Measurements from ENCODE around the gene EPB41L4B.
"Not testable (repeated sequence)": the region's sequence is repeated elsewhere in the genome, so short reads cannot be mapped to it uniquely, and the experiment has no call there.

EPB41L4B gene

DNA sequence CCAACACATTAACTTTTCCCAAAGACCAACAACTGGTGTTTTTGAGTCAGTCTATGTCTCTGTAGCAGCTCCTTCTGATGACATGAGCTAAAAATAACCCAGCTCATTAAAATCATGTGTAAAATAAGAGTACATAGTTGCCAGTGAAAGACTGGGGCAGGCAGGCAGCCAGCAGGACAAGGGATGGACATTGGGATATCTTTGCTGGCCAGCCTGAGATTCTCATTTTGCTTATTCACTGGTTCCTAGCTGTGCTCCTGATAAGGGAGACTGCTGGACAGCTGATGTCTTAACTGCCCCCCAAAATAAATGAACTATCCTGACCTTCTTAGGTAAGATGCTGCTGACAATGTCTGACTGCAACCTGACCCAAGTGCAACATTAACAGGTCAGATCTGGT lies 33.9 kb downstream of the EPB41L4B start:
- no peak overlapping the region for H2AFZ ChIP-seq (ENCODE audit: low read depth, low read length)
- no peaks in the 10 kb centered on the region for H3K36me3 ChIP-seq (replicated peaks; ENCODE audit: low read depth, low read length)
- no peak overlapping the region for H3K27ac ChIP-seq (ENCODE audit: low read length)
- H3K27me3 ChIP-seq (ENCODE audit: low read depth, low read length), result no peaks in the 10 kb centered on the region
- peaks cover 25% of the 10 kb centered on the region; the same call in 1 of the 2 replicates for H4K20me1 ChIP-seq (ENCODE audit: insufficient read depth, low read length)
- no peak overlapping the region for H3K9ac ChIP-seq (ENCODE audit: low read length)
- no peak overlapping the region for H3K4me2 ChIP-seq (ENCODE audit: low read length)
- peaks cover 42% of the 10 kb centered on the region for H3K79me2 ChIP-seq (ENCODE audit: low read length)
- peaks cover 6% of the 10 kb centered on the region for H3K4me1 ChIP-seq (ENCODE audit: low read length)
- no peak for TF ChIP-seq CTCF (IDR thresholded peaks at IDR 0.05; ENCODE audit: low read depth, low read length)
- no peak for TF ChIP-seq EZH2phosphoT487 (IDR thresholded peaks at IDR 0.05; ENCODE audit: low read depth)
- no peaks in the 10 kb centered on the region for H3K9me3 ChIP-seq (ENCODE audit: insufficient read depth, low read length)
- no peak overlapping the region for H3K4me3 ChIP-seq (ENCODE audit: low read length)

DNA sequence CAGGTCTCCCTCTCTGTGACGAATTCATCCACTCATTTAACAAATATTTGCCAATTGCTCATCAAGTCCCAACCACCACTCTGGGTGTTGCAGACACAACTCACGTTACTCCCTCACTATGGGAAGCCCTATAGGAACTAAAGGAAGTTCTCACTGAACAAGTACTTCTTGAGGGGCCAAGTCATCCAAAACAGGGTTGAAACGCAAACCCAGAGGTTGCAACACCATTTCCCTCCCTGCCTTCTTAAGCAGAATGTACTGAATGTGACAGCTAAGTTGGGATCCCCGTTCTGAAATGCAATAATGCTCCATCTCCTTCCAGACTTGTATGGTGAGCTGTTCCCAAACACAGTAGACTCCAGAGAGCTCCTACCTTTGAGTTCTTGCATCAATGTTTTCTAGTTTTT lies 34.3 kb downstream of the EPB41L4B start:
- TF ChIP-seq CTCF (IDR thresholded peaks at IDR 0.05; ENCODE audit: low read depth, low read length) (no peak), EZH2phosphoT487 (IDR thresholded peaks at IDR 0.05; ENCODE audit: low read depth) (no peak)
- H3K4me1 ChIP-seq (ENCODE audit: low read length), result peaks cover 6% of the 10 kb centered on the region
- H2AFZ ChIP-seq (ENCODE audit: low read depth, low read length), result no peak overlapping the region
- H3K27ac ChIP-seq (ENCODE audit: low read length), result no peak overlapping the region
- H3K4me2 ChIP-seq (ENCODE audit: low read length), result no peak overlapping the region
- no peaks in the 10 kb centered on the region for H3K27me3 ChIP-seq (ENCODE audit: low read depth, low read length)
- no peak overlapping the region for H3K9ac ChIP-seq (ENCODE audit: low read length)
- no peak overlapping the region for H3K4me3 ChIP-seq (ENCODE audit: low read length)
- peaks cover 21% of the 10 kb centered on the region; the same call in 1 of the 2 replicates for H4K20me1 ChIP-seq (ENCODE audit: insufficient read depth, low read length)
- no peaks in the 10 kb centered on the region for H3K9me3 ChIP-seq (ENCODE audit: insufficient read depth, low read length)
- no peaks in the 10 kb centered on the region for H3K36me3 ChIP-seq (replicated peaks; ENCODE audit: low read depth, low read length)
- peaks cover 38% of the 10 kb centered on the region for H3K79me2 ChIP-seq (ENCODE audit: low read length)

DNA sequence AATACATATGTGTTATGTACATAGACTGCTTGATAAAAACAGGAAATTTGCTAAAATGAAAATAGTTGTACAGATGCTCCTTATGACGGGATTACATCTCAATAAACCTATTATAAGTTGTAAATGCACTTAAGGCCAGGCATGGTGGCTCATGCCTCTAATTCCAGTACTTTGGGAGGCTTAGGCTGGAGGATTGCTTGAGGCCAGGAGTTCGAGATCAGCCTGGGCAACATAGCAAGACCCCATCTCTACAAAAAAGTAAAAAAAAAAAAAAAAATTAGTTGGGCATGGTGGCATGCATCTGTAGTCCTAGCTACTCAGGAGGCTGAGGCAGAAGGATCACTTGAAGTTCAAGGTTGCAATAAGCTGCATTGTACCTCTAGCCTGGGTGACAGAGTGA lies 37.2 kb downstream of the EPB41L4B start:
- not testable (repeated sequence) for H3K4me2 ChIP-seq (ENCODE audit: low read length); H4K20me1 ChIP-seq (ENCODE audit: insufficient read depth, low read length); H3K27me3 ChIP-seq (ENCODE audit: low read depth, low read length); H3K36me3 ChIP-seq (replicated peaks; ENCODE audit: low read depth, low read length); H3K27ac ChIP-seq (ENCODE audit: low read length); H3K4me3 ChIP-seq (ENCODE audit: low read length); H2AFZ ChIP-seq (ENCODE audit: low read depth, low read length); H3K9me3 ChIP-seq (ENCODE audit: insufficient read depth, low read length); H3K4me1 ChIP-seq (ENCODE audit: low read length); H3K9ac ChIP-seq (ENCODE audit: low read length)
- H3K79me2 ChIP-seq (ENCODE audit: low read length), result peaks cover 14% of the 10 kb centered on the region; the same call in 1 of the 2 replicates

- Histone ChIP-seq H3K79me2 (ENCODE audit: low read length) (peaks cover 14% of the 10 kb centered on the region; the same call in 1 of the 2 replicates), H3K36me3 (replicated peaks; ENCODE audit: low read depth, low read length) (no peaks in the 10 kb centered on the region), H3K27me3 (ENCODE audit: low read depth, low read length) (no peaks in the 10 kb centered on the region), H2AFZ (ENCODE audit: low read depth, low read length) (no peak overlapping the region), H3K4me3 (ENCODE audit: low read length) (no peak overlapping the region), H3K27ac (ENCODE audit: low read length) (no peak overlapping the region), H3K4me2 (ENCODE audit: low read length) (no peak overlapping the region), H3K9ac (ENCODE audit: low read length) (no peak overlapping the region), H3K4me1 (ENCODE audit: low read length) (no peaks in the 10 kb centered on the region), H4K20me1 (ENCODE audit: insufficient read depth, low read length) (peaks cover 9% of the 10 kb centered on the region; the same call in 1 of the 2 replicates), H3K9me3 (ENCODE audit: insufficient read depth, low read length) (no peaks in the 10 kb centered on the region)
- TF ChIP-seq EZH2phosphoT487 (IDR thresholded peaks at IDR 0.05; ENCODE audit: low read depth), result no peak
- no peak for TF ChIP-seq CTCF (IDR thresholded peaks at IDR 0.05; ENCODE audit: low read depth, low read length)
Measured at GRCh38 chr9:109283012-109283411, 37.8 kb downstream of the EPB41L4B start.

DNA sequence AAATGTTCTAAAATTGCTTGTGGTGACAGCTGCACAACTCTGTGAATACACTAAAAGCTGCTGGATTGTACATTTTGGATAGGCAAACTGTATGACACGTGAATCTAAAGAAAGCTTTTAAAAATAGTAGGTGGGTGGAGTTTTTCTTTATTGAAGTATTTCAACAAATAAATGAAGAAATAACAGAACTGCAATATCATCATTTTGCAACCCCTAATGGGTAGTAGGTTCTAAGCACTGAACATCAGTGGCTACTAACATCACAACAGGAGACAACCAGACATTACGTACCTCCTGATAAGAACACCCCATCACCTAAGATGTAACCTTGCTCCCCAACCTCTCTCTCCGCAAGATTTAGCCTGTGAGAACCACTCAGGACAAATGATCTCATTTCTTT lies 38.6 kb downstream of the EPB41L4B start:
- Histone ChIP-seq H3K9ac (ENCODE audit: low read length) (no peak overlapping the region), H3K27me3 (ENCODE audit: low read depth, low read length) (no peaks in the 10 kb centered on the region), H4K20me1 (ENCODE audit: insufficient read depth, low read length) (peaks cover 9% of the 10 kb centered on the region; the same call in 1 of the 2 replicates), H3K4me3 (ENCODE audit: low read length) (no peak overlapping the region), H3K79me2 (ENCODE audit: low read length) (peaks cover 9% of the 10 kb centered on the region; the same call in 1 of the 2 replicates), H3K9me3 (ENCODE audit: insufficient read depth, low read length) (no peaks in the 10 kb centered on the region), H3K27ac (ENCODE audit: low read length) (no peak overlapping the region), H3K4me1 (ENCODE audit: low read length) (no peaks in the 10 kb centered on the region), H3K4me2 (ENCODE audit: low read length) (no peak overlapping the region), H2AFZ (ENCODE audit: low read depth, low read length) (no peak overlapping the region), H3K36me3 (replicated peaks; ENCODE audit: low read depth, low read length) (no peaks in the 10 kb centered on the region)
- TF ChIP-seq CTCF (IDR thresholded peaks at IDR 0.05; ENCODE audit: low read depth, low read length), result no peak
- TF ChIP-seq EZH2phosphoT487 (IDR thresholded peaks at IDR 0.05; ENCODE audit: low read depth), result no peak
